Activated CD4-positive, alpha-beta T cell treated with anti-CD3 and anti-CD28 coated beads for 4 hours (primary cell): ENCODE measurements around the gene MYH6.
A peak's percentile ranks its signal among the peaks of the same experiment; 100 is the strongest.
"Not testable (repeated sequence)": the region's sequence is repeated elsewhere in the genome, so short reads cannot be mapped to it uniquely, and the experiment has no call there.

Experiments
- DNase-seq, 2 donors: peaks; one replicate each; pipeline ENCODE4 v3.0.0-alpha.2; 2020

MYH6 gene

GRCh38 chr14:23389871-23390270, 18.2 kb downstream of the MYH6 start:
- not testable (repeated sequence) for DNase-seq

- DNase-seq: no peak
Measured at GRCh38 chr14:23389396-23389795, 18.7 kb downstream of the MYH6 start.

GRCh38 chr14:23388996-23389395, 19.1 kb downstream of the MYH6 start:
- no peak for DNase-seq

- no peak for DNase-seq
Measured at GRCh38 chr14:23387916-23388882, 19.9 kb downstream of the MYH6 start.

GRCh38 chr14:23386999-23387398, 21.1 kb downstream of the MYH6 start:
- DNase-seq: no peak

GRCh38 chr14:23386266-23386657, 21.8 kb downstream of the MYH6 start:
- DNase-seq: not testable (repeated sequence)

- no peak for DNase-seq
Measured at GRCh38 chr14:23385642-23386265, 22.3 kb downstream of the MYH6 start.

GRCh38 chr14:23385244-23385641, 22.8 kb downstream of the MYH6 start:
- DNase-seq: no peak

- no peak for DNase-seq
Measured at GRCh38 chr14:23384364-23385080, 23.6 kb downstream of the MYH6 start.

- no peak for DNase-seq
Measured at GRCh38 chr14:23382731-23383440, 25.2 kb downstream of the MYH6 start.

GRCh38 chr14:23382276-23382675, 25.8 kb downstream of the MYH6 start:
- DNase-seq: no peak

GRCh38 chr14:23381871-23382270, 26.2 kb downstream of the MYH6 start:
- no peak for DNase-seq

- DNase-seq: no peak
Measured at GRCh38 chr14:23380976-23381375, 27.1 kb downstream of the MYH6 start.

- DNase-seq: no peak
Measured at GRCh38 chr14:23380197-23380914, 27.7 kb downstream of the MYH6 start.

GRCh38 chr14:23379366-23380196, 28.5 kb downstream of the MYH6 start:
- peak; percentile 61 to 73 for DNase-seq

GRCh38 chr14:23378612-23379220, 29.4 kb downstream of the MYH6 start:
- DNase-seq: no peak

GRCh38 chr14:23377573-23378563, 30.2 kb downstream of the MYH6 start:
- DNase-seq: no peak

- no peak for DNase-seq
Measured at GRCh38 chr14:23377198-23377550, 30.9 kb downstream of the MYH6 start.

- DNase-seq: no peak
Measured at GRCh38 chr14:23376482-23377197, 31.4 kb downstream of the MYH6 start, which contains the start of gene CMTM5. Gene CMTM5 (plus strand): TSS chr14:23377046. CDS start chr14:23377252, 206 bp downstream.
